ENCODE measurements around the gene KCTD5. TPM values are rescaled to one million over a fixed set of nuclear protein-coding genes. Genes with fewer than 3 reads are reported as not detected.
A peak's percentile ranks its signal among the peaks of the same experiment; 100 is the strongest.

The KCTD5 gene
- total and polyA plus RNA-seq, 10 of the 15 experiments (the other 5 are each of a cell fraction or from before 2014, with no cell fraction given) = 0.58 to 56.4 (median 37.3) TPM

DNA sequence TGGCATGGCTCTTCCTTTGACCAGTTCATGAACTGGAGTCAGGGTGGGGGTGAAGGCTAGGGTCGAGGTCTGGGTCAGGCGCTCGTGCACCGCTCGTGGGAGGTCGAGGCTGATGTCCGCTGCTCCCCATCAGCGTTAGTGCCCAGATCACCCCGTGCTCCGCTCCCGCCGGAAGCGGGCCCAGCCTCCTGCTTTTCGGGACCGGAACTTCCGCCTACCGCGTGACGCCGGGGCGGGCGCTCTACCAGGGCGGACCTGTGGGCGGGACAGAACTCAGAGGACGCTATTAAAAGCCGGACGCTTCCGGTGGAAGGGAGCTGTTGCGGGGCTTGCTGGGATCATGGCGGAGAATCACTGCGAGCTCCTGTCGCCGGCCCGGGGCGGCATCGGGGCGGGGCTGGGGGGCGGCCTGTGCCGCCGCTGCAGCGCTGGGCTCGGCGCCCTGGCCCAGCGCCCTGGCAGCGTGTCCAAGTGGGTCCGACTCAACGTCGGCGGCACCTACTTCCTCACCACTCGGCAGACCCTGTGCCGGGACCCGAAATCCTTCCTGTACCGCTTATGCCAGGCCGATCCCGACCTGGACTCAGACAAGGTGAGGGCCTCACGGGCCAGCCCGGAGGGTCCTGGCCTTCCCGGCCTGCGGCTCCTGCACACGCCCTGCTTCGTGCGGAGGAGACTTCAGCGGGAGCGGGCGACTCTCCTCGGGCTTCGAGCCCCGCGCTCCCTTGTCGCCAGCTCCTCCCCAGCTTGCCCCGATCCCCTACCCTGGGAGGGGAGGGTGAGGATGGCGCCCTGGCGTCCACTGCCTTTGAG is at the start of gene KCTD5 (continued):
- TF ChIP-seq SIX5 (IDR thresholded peaks at IDR 0.05; ENCODE audit: low read depth, low read length, severe bottlenecking) (peak; percentile 78), EED (IDR thresholded peaks at IDR 0.05; ENCODE audit: low read depth) (peak; percentile 42; the same call in 1 of the 2 replicates), HDAC2 (IDR thresholded peaks at IDR 0.05) (no peak), NBN (IDR thresholded peaks at IDR 0.05) (peak; percentile 91), KDM1A (IDR thresholded peaks at IDR 0.05; ENCODE audit: borderline replicate concordance) (no peak), SP1 (IDR thresholded peaks at IDR 0.05; ENCODE audit: low read depth, low read length) (peak; percentile 92), FOXK2 (IDR thresholded peaks at IDR 0.05) (peak; percentile 69), ASH2L (IDR thresholded peaks at IDR 0.05; ENCODE audit: borderline replicate concordance, low read depth) (0 out of 2 replicates have a peak, but pooled peaks have one; percentile 52), LARP7 (IDR thresholded peaks at IDR 0.05) (peak; percentile 81)
- TF ChIP-seq, protein P1, sequence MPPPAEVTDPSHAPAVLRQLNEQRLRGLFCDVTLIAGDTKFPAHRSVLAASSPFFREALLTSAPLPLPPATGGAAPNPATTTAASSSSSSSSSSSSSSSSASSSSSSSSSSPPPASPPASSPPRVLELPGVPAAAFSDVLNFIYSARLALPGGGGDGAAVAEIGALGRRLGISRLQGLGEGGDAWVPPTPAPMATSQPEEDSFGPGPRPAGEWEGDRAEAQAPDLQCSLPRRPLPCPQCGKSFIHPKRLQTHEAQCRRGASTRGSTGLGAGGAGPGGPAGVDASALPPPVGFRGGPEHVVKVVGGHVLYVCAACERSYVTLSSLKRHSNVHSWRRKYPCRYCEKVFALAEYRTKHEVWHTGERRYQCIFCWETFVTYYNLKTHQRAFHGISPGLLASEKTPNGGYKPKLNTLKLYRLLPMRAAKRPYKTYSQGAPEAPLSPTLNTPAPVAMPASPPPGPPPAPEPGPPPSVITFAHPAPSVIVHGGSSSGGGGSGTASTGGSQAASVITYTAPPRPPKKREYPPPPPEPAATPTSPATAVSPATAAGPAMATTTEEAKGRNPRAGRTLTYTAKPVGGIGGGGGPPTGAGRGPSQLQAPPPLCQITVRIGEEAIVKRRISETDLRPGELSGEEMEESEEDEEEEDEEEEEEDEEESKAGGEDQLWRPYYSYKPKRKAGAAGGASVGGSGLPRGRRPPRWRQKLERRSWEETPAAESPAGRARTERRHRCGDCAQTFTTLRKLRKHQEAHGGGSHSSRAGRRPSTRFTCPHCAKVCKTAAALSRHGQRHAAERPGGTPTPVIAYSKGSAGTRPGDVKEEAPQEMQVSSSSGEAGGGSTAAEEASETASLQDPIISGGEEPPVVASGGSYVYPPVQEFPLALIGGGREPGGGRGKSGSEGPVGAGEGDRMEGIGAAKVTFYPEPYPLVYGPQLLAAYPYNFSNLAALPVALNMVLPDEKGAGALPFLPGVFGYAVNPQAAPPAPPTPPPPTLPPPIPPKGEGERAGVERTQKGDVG (CRISPR knock-in tag; IDR thresholded peaks at IDR 0.05) = no peak
- TF ChIP-seq, protein P2, sequence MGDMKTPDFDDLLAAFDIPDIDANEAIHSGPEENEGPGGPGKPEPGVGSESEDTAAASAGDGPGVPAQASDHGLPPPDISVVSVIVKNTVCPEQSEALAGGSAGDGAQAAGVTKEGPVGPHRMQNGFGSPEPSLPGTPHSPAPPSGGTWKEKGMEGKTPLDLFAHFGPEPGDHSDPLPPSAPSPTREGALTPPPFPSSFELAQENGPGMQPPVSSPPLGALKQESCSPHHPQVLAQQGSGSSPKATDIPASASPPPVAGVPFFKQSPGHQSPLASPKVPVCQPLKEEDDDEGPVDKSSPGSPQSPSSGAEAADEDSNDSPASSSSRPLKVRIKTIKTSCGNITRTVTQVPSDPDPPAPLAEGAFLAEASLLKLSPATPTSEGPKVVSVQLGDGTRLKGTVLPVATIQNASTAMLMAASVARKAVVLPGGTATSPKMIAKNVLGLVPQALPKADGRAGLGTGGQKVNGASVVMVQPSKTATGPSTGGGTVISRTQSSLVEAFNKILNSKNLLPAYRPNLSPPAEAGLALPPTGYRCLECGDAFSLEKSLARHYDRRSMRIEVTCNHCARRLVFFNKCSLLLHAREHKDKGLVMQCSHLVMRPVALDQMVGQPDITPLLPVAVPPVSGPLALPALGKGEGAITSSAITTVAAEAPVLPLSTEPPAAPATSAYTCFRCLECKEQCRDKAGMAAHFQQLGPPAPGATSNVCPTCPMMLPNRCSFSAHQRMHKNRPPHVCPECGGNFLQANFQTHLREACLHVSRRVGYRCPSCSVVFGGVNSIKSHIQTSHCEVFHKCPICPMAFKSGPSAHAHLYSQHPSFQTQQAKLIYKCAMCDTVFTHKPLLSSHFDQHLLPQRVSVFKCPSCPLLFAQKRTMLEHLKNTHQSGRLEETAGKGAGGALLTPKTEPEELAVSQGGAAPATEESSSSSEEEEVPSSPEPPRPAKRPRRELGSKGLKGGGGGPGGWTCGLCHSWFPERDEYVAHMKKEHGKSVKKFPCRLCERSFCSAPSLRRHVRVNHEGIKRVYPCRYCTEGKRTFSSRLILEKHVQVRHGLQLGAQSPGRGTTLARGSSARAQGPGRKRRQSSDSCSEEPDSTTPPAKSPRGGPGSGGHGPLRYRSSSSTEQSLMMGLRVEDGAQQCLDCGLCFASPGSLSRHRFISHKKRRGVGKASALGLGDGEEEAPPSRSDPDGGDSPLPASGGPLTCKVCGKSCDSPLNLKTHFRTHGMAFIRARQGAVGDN (IDR thresholded peaks at IDR 0.05) = peak; percentile 83
- TF ChIP-seq, protein P3, sequence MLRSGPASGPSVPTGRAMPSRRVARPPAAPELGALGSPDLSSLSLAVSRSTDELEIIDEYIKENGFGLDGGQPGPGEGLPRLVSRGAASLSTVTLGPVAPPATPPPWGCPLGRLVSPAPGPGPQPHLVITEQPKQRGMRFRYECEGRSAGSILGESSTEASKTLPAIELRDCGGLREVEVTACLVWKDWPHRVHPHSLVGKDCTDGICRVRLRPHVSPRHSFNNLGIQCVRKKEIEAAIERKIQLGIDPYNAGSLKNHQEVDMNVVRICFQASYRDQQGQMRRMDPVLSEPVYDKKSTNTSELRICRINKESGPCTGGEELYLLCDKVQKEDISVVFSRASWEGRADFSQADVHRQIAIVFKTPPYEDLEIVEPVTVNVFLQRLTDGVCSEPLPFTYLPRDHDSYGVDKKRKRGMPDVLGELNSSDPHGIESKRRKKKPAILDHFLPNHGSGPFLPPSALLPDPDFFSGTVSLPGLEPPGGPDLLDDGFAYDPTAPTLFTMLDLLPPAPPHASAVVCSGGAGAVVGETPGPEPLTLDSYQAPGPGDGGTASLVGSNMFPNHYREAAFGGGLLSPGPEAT (IDR thresholded peaks at IDR 0.05; ENCODE audit: low read depth) = peak; percentile 90
- TF ChIP-seq, protein P4, sequence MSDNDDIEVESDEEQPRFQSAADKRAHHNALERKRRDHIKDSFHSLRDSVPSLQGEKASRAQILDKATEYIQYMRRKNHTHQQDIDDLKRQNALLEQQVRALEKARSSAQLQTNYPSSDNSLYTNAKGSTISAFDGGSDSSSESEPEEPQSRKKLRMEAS (IDR thresholded peaks at IDR 0.05; ENCODE audit: low read depth, low read length) = peak; percentile 95
- TF ChIP-seq, protein P5, sequence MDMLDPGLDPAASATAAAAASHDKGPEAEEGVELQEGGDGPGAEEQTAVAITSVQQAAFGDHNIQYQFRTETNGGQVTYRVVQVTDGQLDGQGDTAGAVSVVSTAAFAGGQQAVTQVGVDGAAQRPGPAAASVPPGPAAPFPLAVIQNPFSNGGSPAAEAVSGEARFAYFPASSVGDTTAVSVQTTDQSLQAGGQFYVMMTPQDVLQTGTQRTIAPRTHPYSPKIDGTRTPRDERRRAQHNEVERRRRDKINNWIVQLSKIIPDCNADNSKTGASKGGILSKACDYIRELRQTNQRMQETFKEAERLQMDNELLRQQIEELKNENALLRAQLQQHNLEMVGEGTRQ (IDR thresholded peaks at IDR 0.05; ENCODE audit: borderline replicate concordance, low read depth, low read length) = peak; percentile 81

All from GM12878 (cell line).